HG02588 (cell line): Measurements from ENCODE around the gene IQCN.

Experiments
- ATAC-seq: cut with Tn5 transposase; IDR thresholded peaks from one replicate; pipeline ENCODE4 v1.9.1; 2021; ENCODE audit warnings: mild to moderate bottlenecking, moderate library complexity; ENCODE audit not compliant: unreplicated experiment

The IQCN gene

DNA sequence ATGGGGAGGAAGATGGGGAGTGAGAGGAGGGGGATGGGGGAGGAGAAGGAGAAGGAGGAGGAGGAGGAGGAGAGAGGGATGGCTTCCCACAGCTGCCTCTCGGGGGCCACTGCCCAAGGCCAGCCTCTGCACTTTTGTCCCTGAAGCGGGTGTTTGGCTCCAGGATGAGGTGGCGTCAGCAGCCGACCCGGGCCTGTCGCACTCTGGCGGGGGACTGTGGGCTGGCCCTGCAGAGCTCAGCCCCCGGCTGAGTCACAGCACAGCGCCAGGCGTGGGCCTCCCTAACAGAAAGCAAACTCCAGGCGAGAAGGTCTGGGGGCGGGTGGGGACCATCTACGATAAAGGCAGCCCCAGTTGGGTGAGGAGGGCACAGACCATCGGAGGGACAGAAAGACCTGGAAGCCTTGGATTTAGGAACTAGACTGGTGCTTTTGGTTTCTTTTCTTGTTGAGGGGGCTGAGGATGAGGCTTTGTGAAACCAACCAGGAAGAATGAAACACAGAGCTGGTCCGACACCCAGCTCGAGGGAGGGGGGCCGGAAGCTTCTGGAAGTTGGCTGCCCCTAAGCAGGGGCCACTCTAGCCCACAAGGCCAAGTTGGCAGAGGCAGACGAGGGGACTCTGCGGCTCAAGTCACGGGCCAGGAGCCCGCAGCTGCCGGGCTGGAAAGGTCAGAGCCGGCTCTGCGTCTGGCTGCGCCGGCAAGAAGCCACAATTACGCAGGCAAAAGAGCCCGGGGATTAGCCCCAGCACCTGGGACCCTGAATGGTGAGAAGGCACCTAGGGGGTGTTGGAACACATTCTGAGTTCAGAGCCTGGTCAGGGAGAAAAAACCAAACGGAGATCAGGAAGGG is 30.4 kb upstream of the IQCN start:
- peak; percentile 38 for ATAC-seq

DNA sequence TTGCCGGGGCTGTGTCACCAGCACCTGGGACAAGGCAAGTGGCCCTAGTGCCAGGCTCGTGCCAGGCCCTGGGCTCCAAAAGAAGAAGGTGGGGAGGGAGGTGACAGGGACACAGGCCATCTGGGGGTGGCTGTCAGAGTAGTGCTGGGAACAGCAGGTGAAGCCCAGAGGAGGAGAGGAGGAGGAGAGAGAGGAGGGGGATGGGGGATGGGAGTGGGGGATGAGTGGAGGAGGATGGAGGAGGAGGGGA is 29.9 kb upstream of the IQCN start:
- ATAC-seq, result no peak

DNA sequence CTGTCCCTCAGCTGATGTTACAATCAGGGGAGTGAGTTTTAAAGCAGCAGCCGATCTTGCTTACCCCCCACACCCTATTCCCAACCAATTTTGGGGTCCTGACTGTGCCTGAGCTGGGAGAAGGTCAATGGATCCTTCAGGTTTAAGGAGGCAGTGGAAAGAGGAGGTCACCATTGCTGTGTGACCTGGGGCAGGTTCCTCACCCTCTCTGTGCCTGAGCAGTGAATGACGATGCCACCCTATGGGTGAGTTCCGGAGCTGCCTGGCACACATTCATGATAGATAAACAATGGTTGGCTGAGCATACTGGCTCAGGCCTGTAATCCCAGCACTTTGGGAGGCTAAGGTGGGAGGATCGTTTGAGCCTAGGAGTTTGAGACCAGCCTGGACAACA is 27.5 kb upstream of the IQCN start:
- ATAC-seq, result no peak

GRCh38 chr19:18300930-18301717 is 26.9 kb upstream of the IQCN start:
- no peak for ATAC-seq

DNA sequence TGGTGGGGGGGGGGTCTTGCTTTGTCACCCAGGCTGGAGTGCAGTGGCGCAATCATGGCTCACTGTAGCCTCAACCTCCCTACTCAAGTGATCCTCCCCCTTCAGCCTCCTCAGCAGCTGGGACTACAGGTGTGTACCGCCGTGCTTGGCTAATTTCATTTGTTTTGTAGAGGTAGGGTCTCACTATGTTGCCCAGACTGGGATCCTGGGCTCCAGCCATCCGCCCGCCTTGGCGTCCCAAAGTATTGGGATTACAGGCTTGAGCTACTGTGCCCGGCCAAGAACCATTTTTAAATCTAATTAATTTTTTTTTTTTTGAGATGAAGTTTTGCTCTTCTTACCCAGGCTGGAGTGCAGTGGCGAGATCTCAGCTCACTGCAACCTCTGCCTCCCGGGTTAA is 25.4 kb upstream of the IQCN start:
- no peak for ATAC-seq

- no peak for ATAC-seq
Observed at GRCh38 chr19:18298601-18299000, 24.3 kb upstream of the IQCN start.

DNA sequence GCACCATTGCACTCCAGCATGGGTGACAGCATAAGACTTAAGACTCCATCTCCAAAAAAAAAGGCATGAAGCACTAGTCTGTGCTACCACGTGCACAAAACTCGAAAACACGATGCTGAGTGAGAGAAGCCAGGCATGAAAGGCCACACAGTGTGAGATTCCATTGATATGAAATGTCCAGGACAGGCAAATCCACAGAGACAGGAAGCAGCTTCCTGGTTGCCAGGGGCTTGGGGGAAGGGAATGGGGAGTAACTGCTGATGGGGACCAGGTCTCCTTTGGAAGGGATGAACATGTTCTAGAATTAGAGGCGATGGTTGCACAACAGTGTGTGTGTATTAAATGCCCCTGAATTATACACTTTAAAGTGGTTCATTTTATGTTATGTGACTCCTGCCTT is 23.1 kb upstream of the IQCN start:
- ATAC-seq, result no peak

- no peak for ATAC-seq
Observed at GRCh38 chr19:18295034-18295451, 20.8 kb upstream of the IQCN start.

DNA sequence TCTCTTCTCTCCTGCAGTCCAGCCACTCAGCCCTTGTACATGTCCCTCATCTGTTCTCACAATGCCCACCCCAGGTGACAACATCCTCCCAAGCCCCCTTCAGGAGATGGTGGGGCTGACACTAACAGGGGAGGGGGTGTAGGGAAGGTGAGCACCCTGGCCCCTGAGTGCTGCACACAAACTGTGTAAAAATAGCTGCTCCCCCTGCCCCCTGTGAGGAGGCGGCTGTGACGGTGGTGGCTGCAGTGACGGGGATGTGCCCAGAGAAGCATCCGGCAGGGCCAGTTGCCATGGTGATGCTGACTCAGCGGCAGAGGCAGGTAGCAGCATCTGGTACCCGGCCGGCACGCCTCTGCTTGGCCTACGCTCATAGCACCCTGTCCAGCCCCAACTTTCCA is 20.2 kb upstream of the IQCN start:
- ATAC-seq, result no peak

GRCh38 chr19:18293642-18294466 is 19.6 kb upstream of the IQCN start:
- no peak for ATAC-seq

GRCh38 chr19:18292810-18293641 is 18.8 kb upstream of the IQCN start:
- no peak for ATAC-seq

GRCh38 chr19:18292462-18292809 is 18.2 kb upstream of the IQCN start:
- ATAC-seq, result no peak

DNA sequence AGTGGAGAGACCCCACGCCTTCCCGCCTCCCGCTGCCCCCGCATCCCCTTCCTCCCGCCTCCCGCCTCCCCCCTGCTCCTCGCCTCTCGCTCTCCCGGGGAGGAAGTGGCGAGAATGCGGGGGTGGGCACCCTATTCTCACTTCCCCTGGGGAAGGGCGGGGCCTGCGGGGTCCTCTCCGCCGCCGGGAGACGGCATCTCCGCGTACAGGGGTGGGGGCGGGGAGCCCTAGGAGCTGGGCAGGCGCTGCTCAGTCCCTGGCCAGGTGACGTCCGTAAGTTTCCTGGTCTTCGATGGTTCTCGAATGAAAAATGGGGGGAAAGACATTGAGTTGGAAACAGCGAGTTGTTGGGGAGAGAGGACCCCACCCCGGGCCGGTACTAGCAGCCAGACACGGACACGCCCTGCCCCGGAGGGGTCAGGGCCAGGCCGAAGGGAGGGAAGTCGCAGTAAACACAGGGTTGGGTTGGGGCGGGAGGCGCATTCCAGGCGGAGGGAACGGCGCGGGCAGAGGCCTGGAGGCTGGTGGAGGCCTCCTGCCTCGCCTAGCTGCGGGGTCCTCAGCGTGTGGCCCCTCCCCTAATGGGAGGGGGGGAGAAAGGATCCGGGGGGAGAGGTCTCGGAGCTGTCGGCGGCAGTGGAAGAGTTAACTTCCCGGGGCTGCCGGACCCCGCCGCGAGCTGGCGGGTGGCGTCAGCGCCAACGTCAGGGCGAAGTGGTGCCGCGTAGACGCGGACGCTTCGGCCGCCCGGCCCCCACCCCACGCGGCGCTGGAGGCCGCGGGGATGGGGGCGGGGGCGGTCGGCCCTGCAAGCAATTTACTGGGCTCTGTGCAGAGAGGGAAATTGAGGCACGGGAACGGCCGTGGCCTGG is 17.6 kb upstream of the IQCN start:
- peak; percentile 39 for ATAC-seq

DNA sequence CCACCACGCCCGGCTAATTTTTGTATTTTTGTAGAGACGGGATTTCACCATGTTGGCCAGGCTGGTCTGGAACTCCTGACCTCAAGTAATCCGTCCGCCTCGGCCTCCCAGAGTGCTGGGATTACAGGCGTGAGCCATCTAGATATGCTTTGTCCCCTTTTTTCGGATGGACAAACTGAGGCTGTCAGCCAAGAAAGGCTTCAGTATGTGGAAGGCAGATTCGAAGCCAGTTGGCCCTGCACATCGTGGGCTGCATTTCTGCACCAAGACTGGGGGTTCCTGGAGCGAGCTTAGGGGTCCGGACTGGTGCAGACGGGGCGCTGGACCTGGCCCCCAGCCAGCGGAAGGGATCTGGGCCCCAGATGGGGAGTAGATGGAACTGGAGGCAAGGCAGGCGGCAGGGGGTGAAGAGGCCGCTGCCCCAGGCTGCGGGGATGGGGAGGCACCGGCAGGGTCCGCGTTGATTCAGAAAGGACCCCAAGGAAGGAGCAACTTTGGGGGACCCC is 16.8 kb upstream of the IQCN start:
- ATAC-seq, result no peak

- ATAC-seq, result no peak
Observed at GRCh38 chr19:18290302-18291018, 16.2 kb upstream of the IQCN start.

DNA sequence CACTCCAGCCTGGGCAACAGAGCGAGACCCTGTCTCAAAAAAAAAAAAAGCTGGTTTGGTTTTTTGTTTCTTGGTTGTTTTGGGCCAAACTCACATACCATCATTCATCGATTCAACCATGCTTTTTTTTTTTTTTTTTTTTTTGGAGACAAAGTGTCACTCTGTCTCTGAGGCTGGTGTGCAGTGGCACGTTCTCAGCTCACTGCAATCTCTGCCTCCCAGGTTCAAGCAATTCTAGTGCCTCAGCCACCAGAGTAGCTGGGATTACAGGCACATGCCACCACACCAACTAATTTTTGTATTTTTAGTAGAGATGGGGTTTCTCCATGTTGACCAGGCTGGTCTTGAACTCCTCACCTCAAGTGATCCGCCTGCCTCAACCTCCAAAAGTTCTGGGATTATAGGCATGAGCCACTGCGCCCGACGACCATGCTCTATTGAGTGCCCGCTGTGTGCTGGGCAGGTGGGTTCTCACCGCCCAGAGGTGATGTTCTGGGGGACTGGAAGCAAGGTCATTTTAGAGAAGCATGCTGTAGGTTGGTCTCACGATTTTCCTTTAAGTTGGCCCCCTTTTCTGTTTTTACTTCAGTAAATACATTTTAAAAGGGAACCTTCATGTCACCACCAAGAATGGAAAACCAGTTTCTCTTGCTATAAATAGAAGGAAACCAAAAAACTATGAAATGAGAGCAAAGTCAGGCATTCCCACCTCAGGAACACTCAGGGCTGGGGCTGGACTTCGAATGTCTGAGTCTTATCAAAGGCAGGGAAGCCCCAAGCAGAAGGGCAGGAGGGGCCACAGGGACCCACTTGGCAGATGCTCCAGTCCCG is 15.4 kb upstream of the IQCN start:
- ATAC-seq, result no peak

GRCh38 chr19:18287836-18288772 is 13.9 kb upstream of the IQCN start:
- ATAC-seq, result no peak
